ENCODE results near the gene F11.
"Not testable (repeated sequence)": the region's sequence is repeated elsewhere in the genome, so short reads cannot be mapped to it uniquely, and the experiment has no call there.

Gene F11

DNA sequence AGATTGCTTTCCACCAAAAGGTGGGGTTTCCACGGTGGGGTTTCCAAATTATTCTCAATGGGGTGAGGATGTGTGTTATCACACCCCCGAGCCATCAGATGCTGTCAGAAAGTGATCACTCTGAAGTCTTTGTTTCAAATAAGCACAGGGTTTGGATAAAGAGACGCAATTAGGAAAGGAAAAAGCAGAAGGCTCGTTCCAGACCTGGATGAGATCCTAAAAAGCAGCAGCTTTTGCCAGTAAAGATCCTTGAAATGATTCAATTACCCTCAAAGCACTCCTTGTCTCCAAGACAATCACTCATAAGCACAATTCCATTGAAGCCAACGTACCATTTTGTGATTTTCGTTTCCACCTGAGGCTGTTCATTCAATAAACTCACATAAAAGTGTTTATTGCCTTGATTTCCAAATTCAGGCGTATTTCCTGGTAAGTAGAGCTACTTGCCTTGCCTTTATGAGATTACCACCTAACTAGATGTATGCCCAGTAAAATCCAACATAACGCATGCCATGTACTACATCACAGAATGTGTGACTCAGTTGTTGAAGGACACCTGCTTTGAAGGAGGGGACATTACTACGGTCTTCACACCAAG is 5.2 kb downstream of the F11 start:
- no peak for TF ChIP-seq GABPA (IDR thresholded peaks at IDR 0.05; ENCODE audit: low read depth)
- TF ChIP-seq POLR2AphosphoS5 (IDR thresholded peaks at IDR 0.05; ENCODE audit: low read depth) = no peak
- no peak for TF ChIP-seq SPI1 (IDR thresholded peaks at IDR 0.05; ENCODE audit: borderline replicate concordance, low read depth)
- TF ChIP-seq, protein P1, sequence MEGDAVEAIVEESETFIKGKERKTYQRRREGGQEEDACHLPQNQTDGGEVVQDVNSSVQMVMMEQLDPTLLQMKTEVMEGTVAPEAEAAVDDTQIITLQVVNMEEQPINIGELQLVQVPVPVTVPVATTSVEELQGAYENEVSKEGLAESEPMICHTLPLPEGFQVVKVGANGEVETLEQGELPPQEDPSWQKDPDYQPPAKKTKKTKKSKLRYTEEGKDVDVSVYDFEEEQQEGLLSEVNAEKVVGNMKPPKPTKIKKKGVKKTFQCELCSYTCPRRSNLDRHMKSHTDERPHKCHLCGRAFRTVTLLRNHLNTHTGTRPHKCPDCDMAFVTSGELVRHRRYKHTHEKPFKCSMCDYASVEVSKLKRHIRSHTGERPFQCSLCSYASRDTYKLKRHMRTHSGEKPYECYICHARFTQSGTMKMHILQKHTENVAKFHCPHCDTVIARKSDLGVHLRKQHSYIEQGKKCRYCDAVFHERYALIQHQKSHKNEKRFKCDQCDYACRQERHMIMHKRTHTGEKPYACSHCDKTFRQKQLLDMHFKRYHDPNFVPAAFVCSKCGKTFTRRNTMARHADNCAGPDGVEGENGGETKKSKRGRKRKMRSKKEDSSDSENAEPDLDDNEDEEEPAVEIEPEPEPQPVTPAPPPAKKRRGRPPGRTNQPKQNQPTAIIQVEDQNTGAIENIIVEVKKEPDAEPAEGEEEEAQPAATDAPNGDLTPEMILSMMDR (IDR thresholded peaks at IDR 0.05; ENCODE audit: insufficient read depth, low read length) = no peak
- no peak for TF ChIP-seq REST (IDR thresholded peaks at IDR 0.05; ENCODE audit: insufficient replicate concordance, low read depth)
- DNase-seq (ENCODE audit: low read depth in 1 of 2, low spot score in 1 of 2) = no peak
- no peak overlapping the region for H3K4me3 ChIP-seq (replicated peaks; ENCODE audit: insufficient read depth, low read length)
- peaks cover 5% of the 10 kb centered on the region for H3K27me3 ChIP-seq (ENCODE audit: insufficient read depth, poor library complexity, severe bottlenecking)
- no peak overlapping the region for H3K27ac ChIP-seq (replicated peaks)

DNA sequence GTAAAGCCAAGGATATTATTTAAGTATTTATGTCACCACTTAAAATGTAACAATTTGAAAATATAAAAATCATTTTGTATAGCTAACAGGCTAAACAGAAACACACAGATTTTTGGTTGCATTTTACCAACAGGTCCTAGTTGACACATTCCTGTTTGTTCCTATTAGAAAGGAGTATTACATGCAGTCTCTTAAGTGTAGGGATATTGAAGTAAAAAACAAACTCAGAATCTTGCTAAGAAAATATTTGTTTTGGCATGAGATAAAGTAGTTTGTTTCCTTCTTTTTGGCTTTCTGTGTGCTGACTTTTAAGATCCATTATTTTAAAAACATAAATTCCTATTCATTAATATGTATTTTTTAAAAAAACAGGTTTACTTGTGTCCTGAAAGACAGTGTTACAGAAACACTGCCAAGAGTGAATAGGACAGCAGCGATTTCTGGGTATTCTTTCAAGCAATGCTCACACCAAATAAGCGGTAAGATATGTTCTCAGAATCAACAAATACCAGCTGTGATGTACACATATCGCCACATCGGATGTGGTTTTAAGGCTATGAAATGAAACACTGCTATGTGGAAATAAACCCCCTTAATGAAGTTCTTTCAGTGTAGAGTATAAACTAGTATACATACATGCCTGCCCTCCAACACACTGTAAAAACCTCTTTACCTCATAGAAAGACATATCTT is 6.9 kb downstream of the F11 start:
- Histone ChIP-seq H3K27ac (replicated peaks) (no peak overlapping the region), H3K27me3 (ENCODE audit: insufficient read depth, poor library complexity, severe bottlenecking) (no peaks in the 10 kb centered on the region), H3K4me3 (replicated peaks; ENCODE audit: insufficient read depth, low read length) (no peak overlapping the region)
- TF ChIP-seq GABPA (IDR thresholded peaks at IDR 0.05; ENCODE audit: low read depth) (no peak), POLR2AphosphoS5 (IDR thresholded peaks at IDR 0.05; ENCODE audit: low read depth) (no peak), REST (IDR thresholded peaks at IDR 0.05; ENCODE audit: insufficient replicate concordance, low read depth) (no peak), SPI1 (IDR thresholded peaks at IDR 0.05; ENCODE audit: borderline replicate concordance, low read depth) (no peak)
- TF ChIP-seq, protein P1 (IDR thresholded peaks at IDR 0.05; ENCODE audit: insufficient read depth, low read length) = no peak
- DNase-seq (ENCODE audit: low read depth in 1 of 2, low spot score in 1 of 2) = no peak

- H3K4me3 ChIP-seq (replicated peaks; ENCODE audit: insufficient read depth, low read length); H3K27ac ChIP-seq (replicated peaks); H3K27me3 ChIP-seq (ENCODE audit: insufficient read depth, poor library complexity, severe bottlenecking); DNase-seq (ENCODE audit: low read depth in 1 of 2, low spot score in 1 of 2): not testable (repeated sequence)
Observed at GRCh38 chr4:186273392-186273789, 7.4 kb downstream of the F11 start.

GRCh38 chr4:186283311-186283710 is 17.3 kb downstream of the F11 start:
- DNase-seq (ENCODE audit: low read depth in 1 of 2, low spot score in 1 of 2) = no peak
- H3K27me3 ChIP-seq (ENCODE audit: insufficient read depth, poor library complexity, severe bottlenecking) = no peaks in the 10 kb centered on the region
- TF ChIP-seq GABPA (IDR thresholded peaks at IDR 0.05; ENCODE audit: low read depth) (no peak), SPI1 (IDR thresholded peaks at IDR 0.05; ENCODE audit: borderline replicate concordance, low read depth) (no peak), POLR2AphosphoS5 (IDR thresholded peaks at IDR 0.05; ENCODE audit: low read depth) (no peak), REST (IDR thresholded peaks at IDR 0.05; ENCODE audit: insufficient replicate concordance, low read depth) (no peak)
- H3K4me3 ChIP-seq (replicated peaks; ENCODE audit: insufficient read depth, low read length) = no peak overlapping the region
- H3K27ac ChIP-seq (replicated peaks) = no peak overlapping the region

Data from HL-60 (cell line).